ENCODE results near the gene STXBP3. TPM values are rescaled to one million over a fixed set of nuclear protein-coding genes. Genes with fewer than 3 reads are reported as not detected.

Gene STXBP3
- total and polyA plus RNA-seq, 9 of the 15 experiments (the other 6 are each of a cell fraction or from before 2014, with no cell fraction given): 32.5 to 52.5 (median 39.2) TPM

GRCh38 chr1:108847494-108847893 lies 101.0 kb downstream of the STXBP3 start:
- ChIA-PET POLR2A (interaction anchor here (0.6 to 1.4 kb wide), 2 partner anchors 23 to 62 kb away, joined by 3 to 6 read pairs; no protein-coding TSS in a partner anchor), CTCF (ENCODE audit: low intra/inter-chr PET ratio) (no interaction called here)
- TF ChIP-seq NCOR1 (IDR thresholded peaks at IDR 0.05) (no peak), ZNF239 (CRISPR knock-in tag; IDR thresholded peaks at IDR 0.05) (no peak), POLR2A (conservative IDR thresholded peaks at IDR 0.05) (no peak), ZBTB1 (CRISPR knock-in tag; IDR thresholded peaks at IDR 0.05; ENCODE audit: borderline replicate concordance, low read depth) (no peak), ATF7 (IDR thresholded peaks at IDR 0.05) (no peak), THAP7 (CRISPR knock-in tag; IDR thresholded peaks at IDR 0.05) (no peak), ZNF274 (IDR thresholded peaks at IDR 0.05; ENCODE audit: borderline replicate concordance, low read depth, low read length) (no peak), SMARCE1 (IDR thresholded peaks at IDR 0.05) (no peak), CBFA2T3 (IDR thresholded peaks at IDR 0.05) (no peak), FOXM1 (IDR thresholded peaks at IDR 0.05; ENCODE audit: low read depth) (no peak), FOXM1 (CRISPR knock-in tag; IDR thresholded peaks at IDR 0.05; ENCODE audit: low read depth) (no peak), E2F3 (CRISPR knock-in tag; IDR thresholded peaks at IDR 0.05) (no peak), SMAD1 (IDR thresholded peaks at IDR 0.05; ENCODE audit: low read depth, low read length, partially characterized antibody) (no peak)
- in situ Hi-C loops (cut with MboI) (no loop called here), intact Hi-C loops (cut with micrococcal nuclease) (no loop called here)
- ATAC-seq (no peak), FAIRE-seq (no peak), DNase-seq (ENCODE audit: extremely low read depth in 1 of 4, low spot score in 3 of 4) (no peak)
- Histone ChIP-seq H3K4me2 (ENCODE audit: insufficient read depth, low read length) (no peak overlapping the region), H3K27ac (ENCODE audit: extremely low read depth, low read depth, low read length) (no peak overlapping the region), H3K79me2 (ENCODE audit: control insufficient read depth, insufficient read depth, low read length) (no peaks in the 10 kb centered on the region), H3K9me3 (replicated peaks; ENCODE audit: control insufficient read depth, insufficient read depth, low read depth, low read length) (no peaks in the 10 kb centered on the region), H3K9ac (ENCODE audit: insufficient read depth in 1 of 2, low read depth in 2 of 2, low read length in 2 of 2) (no peak overlapping the region), H3K27me3 (ENCODE audit: control insufficient read depth in 2 of 2, insufficient read depth in 2 of 2, low read length in 2 of 2) (peaks cover 17 to 20% of the 10 kb centered on the region in 2 experiments; a peak in 3 of 5 replicates), H2AFZ (ENCODE audit: low read depth, low read length) (no peak overlapping the region), H3K36me3 (ENCODE audit: control insufficient read depth, insufficient read depth, low read length) (no peaks in the 10 kb centered on the region), H3K9me1 (ENCODE audit: control insufficient read depth, insufficient read depth, low read length) (no peaks in the 10 kb centered on the region), H4K20me1 (replicated peaks; ENCODE audit: control insufficient read depth, insufficient read depth, low read length) (no peaks in the 10 kb centered on the region), H3K4me3 (no peak overlapping the region), H3K4me1 (replicated peaks in 1 of 2; ENCODE audit: control insufficient read depth in 2 of 2, insufficient read depth in 2 of 2, low read length in 2 of 2) (peaks cover 0 to 3% of the 10 kb centered on the region in 2 experiments; a peak in 1 of 5 replicates)
- BruUV-seq (replicated peaks): no TSS peak
- WGBS (ENCODE audit: insufficient coverage, low coverage, missing lambda C conversion rate): 40% methylated on average over 1 of the region's 1 CpG
